SJSA1 (cell line): ENCODE data around the gene SUCLG1. TPM values are rescaled to one million over a fixed set of nuclear protein-coding genes. Genes with fewer than 3 reads are reported as not detected.

ENCODE experiments used
- DNase-seq, 2 experiments: peaks; one replicate each; pipeline ENCODE4 v3.0.0-alpha.2; 2015 to 2020; ENCODE audit warnings: low spot score in 2 of 2, low read depth in 1 of 2
- H3K27ac ChIP-seq: fragments of 250-450 bp; sonication (Bioruptor Pico); 2 replicates; pipeline ENCODE4 v1.5.1; 2020; ENCODE audit warnings: mild to moderate bottlenecking, moderate library complexity
- H3K27me3 ChIP-seq: fragments of 250-450 bp; sonication (Bioruptor Pico); replicated peaks from 2 replicates; pipeline ENCODE4 v1.5.1; 2020; ENCODE audit warnings: mild to moderate bottlenecking, moderate library complexity
- H3K36me3 ChIP-seq: fragments of 250-450 bp; sonication (Bioruptor Pico); 2 replicates; pipeline ENCODE4 v1.5.1; 2020; ENCODE audit warnings: mild to moderate bottlenecking
- H3K4me1 ChIP-seq: fragments of 250-450 bp; sonication (Bioruptor Pico); replicated peaks from 2 replicates; pipeline ENCODE4 v1.6.1; 2021; ENCODE audit warnings: mild to moderate bottlenecking
- H3K4me3 ChIP-seq: fragments of 250-450 bp; sonication (Bioruptor Pico); 2 replicates; pipeline ENCODE4 v1.5.1; 2020; ENCODE audit warnings: mild to moderate bottlenecking
- H3K9me3 ChIP-seq: fragments of 250-450 bp; sonication (Bioruptor Pico); replicated peaks from 2 replicates; pipeline ENCODE4 v1.5.1; 2020; ENCODE audit warnings: mild to moderate bottlenecking
- total RNA-seq: library from RNA; depleted of rRNA; stranded (reverse); fragments of >200 nt; shearing (Covaris generic); gene quantifications from 2 replicates; pipeline ENCODE4 v1.2.3, GENCODE V29; 2014; rRNA removed

Gene SUCLG1
- total RNA-seq, 1 experiment from 2014 or later, result 118 TPM

DNA sequence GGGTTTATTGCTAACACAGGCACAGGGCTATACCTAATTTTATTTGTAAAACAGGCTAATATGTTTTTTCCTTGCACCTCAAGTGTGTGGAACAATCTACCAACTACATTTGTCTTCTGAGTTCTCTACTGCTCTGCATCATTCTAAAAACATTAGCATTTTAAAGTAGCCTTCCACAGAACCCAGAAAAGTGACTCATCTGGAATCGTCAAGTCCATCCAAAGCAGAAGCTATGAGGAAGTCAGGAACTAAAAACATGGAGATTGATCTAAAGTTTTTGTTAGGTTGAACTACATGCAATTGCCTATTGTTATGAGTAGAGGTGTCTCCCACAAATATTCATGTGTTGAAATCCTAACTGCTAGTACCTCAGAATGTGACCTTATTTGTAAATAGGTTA is 70.9 kb downstream of the SUCLG1 start:
- no peak overlapping the region for H3K27ac ChIP-seq
- H3K36me3 ChIP-seq, result no peaks in the 10 kb centered on the region
- H3K9me3 ChIP-seq, result 0 out of 2 replicates have a peak, but pooled peaks cover 4% of the 10 kb centered on the region
- no peaks in the 10 kb centered on the region for H3K27me3 ChIP-seq
- H3K4me3 ChIP-seq, result no peak overlapping the region
- DNase-seq, result no peak
- peaks cover 11% of the 10 kb centered on the region for H3K4me1 ChIP-seq

DNA sequence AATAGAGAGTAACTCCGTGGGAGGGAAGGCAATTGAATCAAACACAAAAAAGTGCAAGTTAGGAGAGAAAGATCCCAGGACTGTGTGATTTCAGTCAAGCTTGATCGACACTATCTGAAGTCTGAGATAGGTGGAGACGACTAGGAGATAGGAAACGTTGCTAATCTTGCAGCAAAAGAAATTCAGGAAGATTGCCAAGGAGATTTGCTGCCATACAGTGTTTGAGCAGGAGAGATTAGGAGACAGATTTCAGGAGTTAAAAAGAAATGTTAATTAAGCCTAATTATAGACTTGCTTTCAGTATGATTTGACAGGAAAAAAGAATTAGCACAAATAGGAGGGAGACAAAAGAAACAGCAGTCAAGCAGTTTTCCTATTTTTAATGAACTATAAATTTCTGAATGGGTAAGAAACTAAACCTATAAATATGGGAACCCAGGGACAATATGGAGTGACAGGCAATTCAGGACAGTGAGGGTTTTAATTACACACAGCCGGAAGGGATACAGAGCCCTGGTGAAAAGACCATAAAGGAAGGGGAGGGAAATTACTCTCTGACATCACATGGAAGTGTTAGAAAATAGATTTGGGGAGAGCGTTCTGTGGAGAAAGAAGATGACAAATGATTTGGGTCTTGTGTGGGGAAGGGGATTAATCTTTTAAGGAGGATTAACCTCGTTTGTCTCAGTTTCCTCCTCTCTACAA is 72.6 kb downstream of the SUCLG1 start:
- Histone ChIP-seq H3K36me3 (no peaks in the 10 kb centered on the region), H3K9me3 (no peaks in the 10 kb centered on the region), H3K4me3 (no peak overlapping the region), H3K27ac (no peak overlapping the region), H3K4me1 (peaks cover 9% of the 10 kb centered on the region), H3K27me3 (no peaks in the 10 kb centered on the region)
- no peak for DNase-seq

GRCh38 chr2:84383271-84383670 is 75.8 kb downstream of the SUCLG1 start:
- Histone ChIP-seq H3K4me3 (no peak overlapping the region), H3K27me3 (no peaks in the 10 kb centered on the region), H3K36me3 (no peaks in the 10 kb centered on the region), H3K27ac (no peak overlapping the region), H3K9me3 (no peaks in the 10 kb centered on the region), H3K4me1 (peaks cover 27% of the 10 kb centered on the region)
- no peak for DNase-seq

DNA sequence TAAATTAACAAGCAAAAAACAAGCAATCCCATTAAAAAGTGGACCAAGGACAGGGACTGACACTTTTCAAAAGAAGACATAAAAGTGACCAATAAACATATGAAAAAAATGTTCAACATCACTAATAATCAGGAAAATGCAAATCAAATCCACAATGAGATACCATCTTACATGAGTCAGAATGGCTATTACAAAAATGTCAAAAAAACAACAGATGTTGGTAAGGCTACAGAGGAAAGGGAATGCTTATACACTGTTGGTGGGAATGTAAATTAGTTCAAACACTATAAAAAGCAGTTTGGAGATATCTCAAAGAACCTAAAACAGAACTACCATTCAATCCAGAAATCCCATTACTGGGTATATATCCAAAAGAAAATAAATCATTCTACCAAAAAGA is 78.2 kb downstream of the SUCLG1 start:
- Histone ChIP-seq H3K9me3 (no peaks in the 10 kb centered on the region), H3K36me3 (no peaks in the 10 kb centered on the region), H3K27ac (no peak overlapping the region), H3K4me1 (peaks cover 19% of the 10 kb centered on the region), H3K27me3 (no peaks in the 10 kb centered on the region), H3K4me3 (no peak overlapping the region)
- DNase-seq, result no peak

- H3K36me3 ChIP-seq, result no peaks in the 10 kb centered on the region
- H3K27ac ChIP-seq, result peak overlapping the region; percentile 14
- H3K9me3 ChIP-seq, result no peaks in the 10 kb centered on the region
- no peaks in the 10 kb centered on the region for H3K27me3 ChIP-seq
- no peak overlapping the region for H3K4me3 ChIP-seq
- H3K4me1 ChIP-seq, result peaks cover 27% of the 10 kb centered on the region
- DNase-seq, result peak; percentile 58 to 62
These were observed 80.1 kb downstream of the SUCLG1 start for GRCh38 chr2:84378960-84379359.

DNA sequence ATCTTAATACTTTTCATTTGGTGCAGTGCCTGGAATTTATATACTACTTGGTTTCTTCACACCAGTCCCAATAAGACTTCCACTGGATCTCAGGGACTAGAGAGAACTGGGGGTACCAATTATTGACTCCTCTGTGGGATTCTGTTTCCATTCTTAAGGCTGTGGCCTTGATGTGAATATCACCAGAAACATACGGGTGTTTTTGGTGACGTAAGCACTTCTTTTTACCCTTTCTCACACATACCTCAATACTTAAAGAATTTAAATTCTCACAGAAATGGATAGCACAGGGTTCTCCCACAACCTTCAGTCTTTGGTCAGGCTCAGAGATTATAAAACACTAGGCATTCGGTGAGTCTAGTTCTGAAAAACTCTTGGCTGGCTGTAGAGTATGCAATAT is 84.1 kb downstream of the SUCLG1 start:
- H3K27ac ChIP-seq, result no peak overlapping the region
- peaks cover 28% of the 10 kb centered on the region for H3K4me1 ChIP-seq
- H3K4me3 ChIP-seq, result no peak overlapping the region
- H3K27me3 ChIP-seq, result no peaks in the 10 kb centered on the region
- DNase-seq, result no peak
- no peaks in the 10 kb centered on the region for H3K36me3 ChIP-seq
- H3K9me3 ChIP-seq, result no peaks in the 10 kb centered on the region

- H3K4me1 ChIP-seq, result peaks cover 24% of the 10 kb centered on the region
- H3K27me3 ChIP-seq, result no peaks in the 10 kb centered on the region
- no peaks in the 10 kb centered on the region for H3K9me3 ChIP-seq
- DNase-seq, result no peak
- no peak overlapping the region for H3K4me3 ChIP-seq
- no peaks in the 10 kb centered on the region for H3K36me3 ChIP-seq
- peak overlapping the region; percentile 72 for H3K27ac ChIP-seq
These were observed 85.2 kb downstream of the SUCLG1 start for GRCh38 chr2:84373866-84374265.

Other genes with a start within 250 kb of the SUCLG1 start
- 0.58 and 1.1 TPM in 2 replicates for gene DNAH6, start 57.2 kb upstream of the SUCLG1 start, total RNA-seq